HCT116 (cell line): ENCODE measurements around the gene AGER.

Experiments used
- CBX3 ChIP-seq: IDR thresholded peaks from 2 replicates; pipeline ENCODE4 v1.6.1; 2012; ENCODE audit warnings: low read depth
- EZH2 ChIP-seq: fragments of 200-600 bp; sonication (generic); IDR thresholded peaks from 2 replicates; pipeline ENCODE4 v1.6.1; 2017; ENCODE audit warnings: antibody characterized with exemption, mixed run types
- POLR2AphosphoS5 ChIP-seq: IDR thresholded peaks from 2 replicates; pipeline ENCODE4 v1.6.1; 2011; ENCODE audit warnings: mild to moderate bottlenecking, low read depth, low read length, moderate library complexity
- REST ChIP-seq: IDR thresholded peaks from 2 replicates; pipeline ENCODE4 v1.6.1; 2012; ENCODE audit warnings: low read depth
- TF ChIP-seq, protein P1 (sequence below), 3 experiments: fragments of 200-600 bp in 1 of 3; sonication (generic) in 1 of 3; IDR thresholded peaks in 2 of 3; conservative IDR thresholded peaks in 1 of 3; 2 replicates each; pipeline ENCODE4 v1.5.1; 2012 to 2017; ENCODE audit warnings: low read depth in 2 of 3, low read length in 2 of 3, antibody characterized with exemption in 1 of 3, borderline replicate concordance in 1 of 3, control low read depth in 1 of 3, mild to moderate bottlenecking in 1 of 3, mixed read lengths in 1 of 3, mixed run types in 1 of 3, moderate library complexity in 1 of 3; ENCODE audit not compliant: insufficient read depth in 1 of 3

DNA sequence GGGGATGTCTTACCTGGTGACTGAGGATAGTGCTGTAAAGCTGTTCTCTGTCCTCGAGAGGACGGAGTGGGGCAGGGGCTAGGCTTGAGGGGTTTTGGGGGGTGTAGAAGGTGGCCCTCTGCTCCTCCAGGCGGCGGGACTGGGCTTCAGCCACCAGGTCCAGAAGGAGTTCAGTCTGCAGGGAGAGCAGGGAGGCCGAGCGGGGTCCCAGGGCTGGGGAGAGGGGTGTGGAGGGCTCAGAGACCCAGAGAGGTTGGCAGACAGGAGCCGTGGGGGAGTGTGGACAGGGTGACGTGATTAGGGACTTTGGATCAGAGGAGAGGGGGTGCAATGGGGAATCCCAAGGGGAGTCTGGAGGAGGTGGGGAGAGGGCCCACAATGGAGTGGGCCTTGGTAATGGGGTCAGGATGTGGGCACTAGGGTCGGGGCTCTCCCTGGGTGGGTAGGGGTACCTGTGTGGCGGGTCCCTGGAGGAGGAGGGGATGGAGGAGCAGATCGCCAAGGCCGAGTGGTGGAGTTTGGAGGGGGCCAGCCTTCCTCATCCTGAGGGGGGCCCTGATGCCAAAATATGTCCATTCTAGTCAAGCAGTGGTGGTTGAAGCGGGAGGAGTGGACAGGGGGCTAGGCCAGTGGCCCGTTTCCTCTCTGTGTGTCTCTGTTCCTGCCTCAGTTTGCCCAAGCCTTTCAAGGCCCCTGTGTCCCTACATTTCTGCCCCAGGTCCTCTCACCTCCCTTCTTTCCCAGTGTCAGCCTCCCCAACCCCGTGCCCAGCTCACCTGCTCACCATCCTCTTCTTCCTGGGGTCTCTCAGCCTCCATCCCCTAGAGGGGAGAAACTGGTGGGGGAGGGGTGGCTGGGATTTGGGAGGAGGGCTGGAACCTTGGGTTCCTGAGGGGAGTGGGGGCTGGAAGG, 7.9 kb upstream of the AGER start:
- TF ChIP-seq EZH2 (no peak), POLR2AphosphoS5 (no peak), REST (no peak), CBX3 (no peak)
- TF ChIP-seq, protein P1, sequence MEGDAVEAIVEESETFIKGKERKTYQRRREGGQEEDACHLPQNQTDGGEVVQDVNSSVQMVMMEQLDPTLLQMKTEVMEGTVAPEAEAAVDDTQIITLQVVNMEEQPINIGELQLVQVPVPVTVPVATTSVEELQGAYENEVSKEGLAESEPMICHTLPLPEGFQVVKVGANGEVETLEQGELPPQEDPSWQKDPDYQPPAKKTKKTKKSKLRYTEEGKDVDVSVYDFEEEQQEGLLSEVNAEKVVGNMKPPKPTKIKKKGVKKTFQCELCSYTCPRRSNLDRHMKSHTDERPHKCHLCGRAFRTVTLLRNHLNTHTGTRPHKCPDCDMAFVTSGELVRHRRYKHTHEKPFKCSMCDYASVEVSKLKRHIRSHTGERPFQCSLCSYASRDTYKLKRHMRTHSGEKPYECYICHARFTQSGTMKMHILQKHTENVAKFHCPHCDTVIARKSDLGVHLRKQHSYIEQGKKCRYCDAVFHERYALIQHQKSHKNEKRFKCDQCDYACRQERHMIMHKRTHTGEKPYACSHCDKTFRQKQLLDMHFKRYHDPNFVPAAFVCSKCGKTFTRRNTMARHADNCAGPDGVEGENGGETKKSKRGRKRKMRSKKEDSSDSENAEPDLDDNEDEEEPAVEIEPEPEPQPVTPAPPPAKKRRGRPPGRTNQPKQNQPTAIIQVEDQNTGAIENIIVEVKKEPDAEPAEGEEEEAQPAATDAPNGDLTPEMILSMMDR (IDR thresholded peaks at IDR 0.05 in 2 of 3, conservative IDR thresholded peaks at IDR 0.05 in 1 of 3; ENCODE audit: borderline replicate concordance in 1 of 3, insufficient read depth in 1 of 3, low read depth in 2 of 3, low read length in 2 of 3): no peak
